Uterus (tissue), 2 donors: ENCODE measurements around the gene APOA5.

Experiments
- POLR2A ChIP-seq, 2 donors: fragments of 450-650 bp; IDR thresholded peaks; one replicate each; pipeline ENCODE4 v1.6.1; 2016; ENCODE audit warnings: antibody characterized with exemption in 2 of 2, mild to moderate bottlenecking in 1 of 2, moderate library complexity in 1 of 2
- TF ChIP-seq, protein P1 (sequence below), 4 experiments: fragments of 200-600 bp in 2 of 4; fragments of 450-650 bp in 2 of 4; sonication (generic) in 2 of 4; IDR thresholded peaks; one replicate each; pipeline ENCODE4 v1.5.1; 2016 to 2019; ENCODE audit warnings: antibody characterized with exemption in 4 of 4, mild to moderate bottlenecking in 2 of 4, moderate library complexity in 1 of 4

GRCh38 chr11:116797816-116798215 lies 6.1 kb upstream of the APOA5 start:
- TF ChIP-seq, protein P1, sequence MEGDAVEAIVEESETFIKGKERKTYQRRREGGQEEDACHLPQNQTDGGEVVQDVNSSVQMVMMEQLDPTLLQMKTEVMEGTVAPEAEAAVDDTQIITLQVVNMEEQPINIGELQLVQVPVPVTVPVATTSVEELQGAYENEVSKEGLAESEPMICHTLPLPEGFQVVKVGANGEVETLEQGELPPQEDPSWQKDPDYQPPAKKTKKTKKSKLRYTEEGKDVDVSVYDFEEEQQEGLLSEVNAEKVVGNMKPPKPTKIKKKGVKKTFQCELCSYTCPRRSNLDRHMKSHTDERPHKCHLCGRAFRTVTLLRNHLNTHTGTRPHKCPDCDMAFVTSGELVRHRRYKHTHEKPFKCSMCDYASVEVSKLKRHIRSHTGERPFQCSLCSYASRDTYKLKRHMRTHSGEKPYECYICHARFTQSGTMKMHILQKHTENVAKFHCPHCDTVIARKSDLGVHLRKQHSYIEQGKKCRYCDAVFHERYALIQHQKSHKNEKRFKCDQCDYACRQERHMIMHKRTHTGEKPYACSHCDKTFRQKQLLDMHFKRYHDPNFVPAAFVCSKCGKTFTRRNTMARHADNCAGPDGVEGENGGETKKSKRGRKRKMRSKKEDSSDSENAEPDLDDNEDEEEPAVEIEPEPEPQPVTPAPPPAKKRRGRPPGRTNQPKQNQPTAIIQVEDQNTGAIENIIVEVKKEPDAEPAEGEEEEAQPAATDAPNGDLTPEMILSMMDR (IDR thresholded peaks at IDR 0.05) = no peak
- no peak for TF ChIP-seq POLR2A (IDR thresholded peaks at IDR 0.05)
